Thoracic aorta (tissue), 2 donors: ENCODE results near the gene RTL10. TPM values are rescaled to one million over a fixed set of nuclear protein-coding genes. Genes with fewer than 3 reads are reported as not detected.
A peak's percentile ranks its signal among the peaks of the same experiment; 100 is the strongest.

ENCODE experiments used
- ATAC-seq: fragments of 150-250 bp; one replicate; pipeline ENCODE4 v1.8.0; 2017; ENCODE audit warnings: low read depth; ENCODE audit not compliant: insufficient number of reproducible peaks, low FRiP score
- DNase-seq: peaks from one replicate; pipeline ENCODE4 v3.0.0-alpha.2; 2020; ENCODE audit warnings: low spot score
- H3K27ac ChIP-seq, 2 donors: fragments of 200-600 bp; sonication (generic); 1 replicate in 1 of 2; 2 replicates in 1 of 2; pipeline ENCODE4 v1.5.1; 2016; ENCODE audit warnings: mild to moderate bottlenecking in 2 of 2, moderate library complexity in 2 of 2
- H3K27me3 ChIP-seq: fragments of 200-600 bp; sonication (generic); replicated peaks from 2 replicates; pipeline ENCODE4 v1.6.0; 2016; ENCODE audit warnings: mild to moderate bottlenecking; ENCODE audit not compliant: insufficient read depth
- H3K36me3 ChIP-seq: fragments of 200-600 bp; sonication (generic); one replicate; pipeline ENCODE4 v1.5.1; 2016
- H3K4me1 ChIP-seq, 2 donors: fragments of 200-600 bp; sonication (generic); 1 replicate in 1 of 2; 2 replicates in 1 of 2; pipeline versions ENCODE4 v1.5.1 to v1.6.0; 2016; ENCODE audit warnings: low read depth in 2 of 2, mild to moderate bottlenecking in 1 of 2; ENCODE audit not compliant: control insufficient read depth in 1 of 2
- H3K4me3 ChIP-seq: fragments of 200-600 bp; sonication (generic); 2 replicates; pipeline ENCODE4 v1.5.1; 2016; ENCODE audit warnings: mild to moderate bottlenecking
- H3K9me3 ChIP-seq: fragments of 200-600 bp; sonication (generic); 2 replicates; pipeline ENCODE4 v1.5.1; 2016
- CTCF ChIP-seq: fragments of 200-600 bp; sonication (generic); IDR thresholded peaks from one replicate; pipeline ENCODE4 v1.5.1; 2019; ENCODE audit warnings: antibody characterized with exemption
- total RNA-seq, 2 donors: library from RNA; depleted of rRNA; stranded (reverse); fragments of >200 nt; gene quantifications; one replicate each; pipeline versions ENCODE4 v1.1.0 to v1.2.3, GENCODE V29; 2016

RTL10 gene, protein sequence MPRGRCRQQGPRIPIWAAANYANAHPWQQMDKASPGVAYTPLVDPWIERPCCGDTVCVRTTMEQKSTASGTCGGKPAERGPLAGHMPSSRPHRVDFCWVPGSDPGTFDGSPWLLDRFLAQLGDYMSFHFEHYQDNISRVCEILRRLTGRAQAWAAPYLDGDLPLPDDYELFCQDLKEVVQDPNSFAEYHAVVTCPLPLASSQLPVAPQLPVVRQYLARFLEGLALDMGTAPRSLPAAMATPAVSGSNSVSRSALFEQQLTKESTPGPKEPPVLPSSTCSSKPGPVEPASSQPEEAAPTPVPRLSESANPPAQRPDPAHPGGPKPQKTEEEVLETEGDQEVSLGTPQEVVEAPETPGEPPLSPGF
- 10 to 100 TPM; 11.8 to 17.2 TPM for total RNA-seq

GRCh38 chr22:19854778-19855503, at the start of gene RTL10, which contains the start of gene GNB1L:
RTL10 (minus strand) TSS chr22:19854874; CDS start chr22:19852261, 2,613 bp downstream.
GNB1L (minus strand) TSS chr22:19854874; CDS start chr22:19821355, 33,519 bp downstream.
- H3K4me1 ChIP-seq = peaks cover 15 to 28% of the 10 kb centered on the region in 2 donors
- H3K27ac ChIP-seq = peak within 1 kb of the TSS; percentile 89 to 90
- H3K36me3 ChIP-seq = peaks cover 18% of the 10 kb centered on the region
- H3K27me3 ChIP-seq = no peaks in the 10 kb centered on the region
- peak within 1 kb of the TSS; percentile 84 for H3K4me3 ChIP-seq
- peak; percentile 80 for ATAC-seq
- DNase-seq = peak; percentile 79
- H3K9me3 ChIP-seq = no peaks in the 10 kb centered on the region
- TF ChIP-seq CTCF = peak; percentile 6

DNA sequence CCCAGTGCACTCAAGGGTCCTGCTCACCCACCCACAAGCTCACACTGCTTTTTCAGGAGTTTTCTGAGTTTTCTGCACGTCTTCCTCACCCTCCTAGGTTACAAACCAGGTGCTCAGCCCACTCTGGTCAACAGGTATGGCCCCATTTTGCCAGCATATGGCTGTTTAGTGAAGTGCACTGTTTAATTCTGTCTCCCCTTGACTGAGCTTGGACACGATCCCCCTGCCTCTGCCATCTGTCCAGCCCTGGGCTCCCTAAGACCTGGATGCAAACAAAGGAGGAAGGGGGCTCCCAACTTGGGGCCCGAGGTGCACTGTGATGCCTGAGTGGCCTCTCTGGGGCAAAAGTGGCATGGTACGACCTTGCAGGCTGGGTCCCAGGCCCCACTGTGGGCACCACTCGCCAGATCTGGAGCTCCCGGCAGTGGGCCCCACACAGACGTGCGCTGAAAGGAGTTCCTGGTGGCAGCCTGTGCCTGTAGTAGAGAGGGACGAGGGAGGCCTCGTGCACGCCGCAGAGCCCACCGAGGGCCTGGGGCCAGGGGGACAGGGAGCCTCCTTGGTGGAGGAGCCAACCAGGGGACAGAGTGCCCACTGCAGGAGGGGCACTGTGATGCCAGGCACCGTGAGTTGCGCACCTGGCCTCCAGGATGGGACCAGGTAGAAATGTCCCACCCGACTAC, 49.6 kb upstream of the RTL10 start:
- no peaks in the 10 kb centered on the region for H3K4me1 ChIP-seq
- peaks cover 5% of the 10 kb centered on the region for H3K36me3 ChIP-seq
- TF ChIP-seq CTCF = no peak
- no peaks in the 10 kb centered on the region for H3K9me3 ChIP-seq
- H3K27me3 ChIP-seq = no peaks in the 10 kb centered on the region
- H3K27ac ChIP-seq = no peak overlapping the region
- ATAC-seq = no peak
- H3K4me3 ChIP-seq = no peak overlapping the region
- no peak for DNase-seq

DNA sequence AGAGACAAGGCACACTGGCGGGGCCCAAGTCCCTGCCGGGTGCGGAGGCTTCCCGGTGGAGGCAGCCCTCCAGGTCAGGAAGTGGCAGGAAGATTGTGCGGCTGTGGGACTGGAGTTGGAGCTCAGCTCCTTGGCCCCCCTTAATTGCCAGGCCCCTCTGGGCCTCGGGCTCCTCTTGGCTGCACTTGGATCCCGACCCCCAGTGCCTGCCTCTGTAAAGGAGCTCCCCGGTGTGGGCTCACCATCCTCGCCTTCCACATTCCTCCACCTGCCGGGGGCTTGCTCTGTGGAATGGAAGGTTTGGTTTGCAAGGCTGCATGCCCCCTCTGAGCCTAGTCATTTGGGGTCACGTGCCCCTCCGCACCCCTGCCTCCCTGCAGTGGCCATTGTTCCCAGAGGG, 48.8 kb upstream of the RTL10 start:
- H3K9me3 ChIP-seq = no peaks in the 10 kb centered on the region
- DNase-seq = no peak
- H3K4me1 ChIP-seq = no peaks in the 10 kb centered on the region
- no peak for TF ChIP-seq CTCF
- no peaks in the 10 kb centered on the region for H3K27me3 ChIP-seq
- H3K27ac ChIP-seq = no peak overlapping the region
- ATAC-seq = no peak
- H3K4me3 ChIP-seq = no peak overlapping the region
- peaks cover 12% of the 10 kb centered on the region for H3K36me3 ChIP-seq

- TF ChIP-seq CTCF = no peak
- no peak overlapping the region for H3K4me3 ChIP-seq
- ATAC-seq (no peak), DNase-seq (no peak)
- no peaks in the 10 kb centered on the region for H3K9me3 ChIP-seq
- peaks cover 12% of the 10 kb centered on the region for H3K36me3 ChIP-seq
- no peak overlapping the region for H3K27ac ChIP-seq
- H3K27me3 ChIP-seq = no peaks in the 10 kb centered on the region
- no peaks in the 10 kb centered on the region for H3K4me1 ChIP-seq
These were observed 48.4 kb upstream of the RTL10 start for GRCh38 chr22:19903031-19903430.

DNA sequence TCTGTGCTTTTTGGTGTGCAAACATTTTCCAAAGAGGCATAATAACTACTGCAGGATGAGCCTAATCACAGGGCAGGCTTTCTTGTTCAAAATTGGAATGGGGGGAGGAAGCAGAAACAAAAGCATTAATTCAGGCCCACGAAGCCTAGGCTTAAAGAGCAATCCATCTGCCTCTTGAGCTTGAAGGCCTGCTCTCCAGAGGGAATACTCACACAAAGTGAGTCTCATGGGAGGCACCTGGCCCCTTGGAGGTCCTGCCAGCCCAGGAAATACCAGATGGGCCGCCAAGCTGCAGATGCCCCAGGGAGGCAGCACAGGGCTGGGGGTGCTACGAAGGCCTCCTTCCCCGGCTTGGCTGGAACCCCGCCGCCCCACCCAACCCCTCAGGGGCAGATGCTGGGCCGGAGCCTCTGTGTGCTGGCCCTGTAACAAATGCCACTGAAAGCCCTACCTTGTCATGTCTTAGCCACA, 47.6 kb upstream of the RTL10 start:
- H3K27ac ChIP-seq = no peak overlapping the region
- H3K4me1 ChIP-seq = no peaks in the 10 kb centered on the region
- H3K4me3 ChIP-seq = no peak overlapping the region
- H3K9me3 ChIP-seq = no peaks in the 10 kb centered on the region
- no peak for DNase-seq
- peaks cover 12% of the 10 kb centered on the region for H3K36me3 ChIP-seq
- H3K27me3 ChIP-seq = no peaks in the 10 kb centered on the region
- no peak for TF ChIP-seq CTCF
- no peak for ATAC-seq
